GM21526 (cell line): ENCODE measurements around the gene FYB2.

Experiments
- ATAC-seq: cut with Tn5 transposase; IDR thresholded peaks from one replicate; pipeline ENCODE4 v1.9.1; 2021; ENCODE audit warnings: moderate library complexity; ENCODE audit not compliant: unreplicated experiment, low FRiP score

The FYB2 gene

DNA sequence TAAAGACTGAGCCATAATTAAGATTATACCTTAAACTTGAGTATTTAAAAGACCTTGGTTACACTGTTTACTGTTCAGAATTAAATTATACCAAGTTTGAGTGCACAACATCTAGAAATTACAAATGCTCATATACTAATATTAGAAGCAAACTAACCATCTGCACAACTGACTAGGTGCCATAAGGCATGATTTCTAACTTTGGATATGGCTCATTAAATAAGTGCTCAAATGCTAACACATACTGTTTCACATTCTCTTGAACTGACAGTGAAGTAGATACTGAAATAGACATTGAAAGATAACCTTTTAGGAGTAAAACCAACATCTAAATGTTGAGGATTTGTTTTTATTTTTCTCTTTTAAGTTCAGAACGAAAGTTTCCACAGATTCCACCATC is 100.0 kb downstream of the FYB2 start:
- no peak for ATAC-seq

DNA sequence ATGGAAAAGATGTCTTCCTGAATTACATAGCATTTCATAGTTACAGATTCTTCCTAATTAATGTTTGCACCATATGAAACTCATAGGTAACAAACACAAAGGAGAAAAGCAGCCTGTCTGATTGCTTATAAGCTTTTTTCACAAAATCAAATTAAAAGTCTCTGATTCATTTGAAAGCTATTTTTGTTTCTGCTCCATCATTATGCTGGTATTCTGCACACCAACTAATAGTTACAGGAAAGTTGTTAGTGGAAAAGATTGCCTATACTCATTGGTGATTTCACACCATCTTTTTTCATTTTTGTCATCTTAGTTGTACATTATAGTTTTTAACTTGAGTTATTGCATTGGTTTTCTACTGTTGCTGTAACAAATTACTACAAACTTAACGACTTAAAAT is 104.0 kb downstream of the FYB2 start:
- ATAC-seq: no peak

DNA sequence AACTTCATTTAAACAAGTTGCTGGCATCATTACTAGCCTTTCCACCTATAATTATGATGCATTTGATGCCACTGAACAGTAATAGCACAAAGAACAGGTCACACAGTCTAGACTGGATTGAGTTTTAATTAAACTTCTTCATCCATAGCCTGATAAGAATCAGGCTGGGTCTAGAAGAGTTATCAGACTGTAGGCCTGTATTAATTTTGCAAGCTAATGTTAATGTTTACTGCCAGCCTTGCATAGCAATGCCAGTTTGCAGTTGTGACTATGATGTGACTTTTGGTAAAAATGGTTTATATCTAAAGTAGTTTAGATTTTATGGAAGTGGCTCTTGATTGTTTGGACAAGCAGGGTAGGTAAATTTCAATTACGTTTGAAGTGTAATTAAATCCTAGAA is 106.1 kb downstream of the FYB2 start:
- ATAC-seq: no peak

DNA sequence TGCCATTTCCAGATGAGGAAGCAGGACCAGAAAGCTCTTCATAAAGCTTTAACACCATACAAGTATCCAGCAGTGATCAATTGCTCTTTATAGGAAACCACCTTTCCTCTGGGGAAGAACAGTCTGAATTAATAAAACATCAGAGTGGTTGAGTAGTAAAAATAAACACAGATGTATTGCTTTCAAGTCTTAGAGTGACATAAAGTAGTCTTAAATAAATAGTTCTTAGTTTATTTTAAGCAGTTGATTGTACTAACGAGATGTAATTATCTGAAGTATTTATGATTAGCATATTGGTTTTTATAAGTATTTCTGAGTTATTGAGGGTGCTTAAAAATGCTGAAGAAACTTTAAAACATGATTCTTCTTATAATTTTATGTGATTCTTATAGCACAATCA is 107.1 kb downstream of the FYB2 start:
- ATAC-seq: no peak

DNA sequence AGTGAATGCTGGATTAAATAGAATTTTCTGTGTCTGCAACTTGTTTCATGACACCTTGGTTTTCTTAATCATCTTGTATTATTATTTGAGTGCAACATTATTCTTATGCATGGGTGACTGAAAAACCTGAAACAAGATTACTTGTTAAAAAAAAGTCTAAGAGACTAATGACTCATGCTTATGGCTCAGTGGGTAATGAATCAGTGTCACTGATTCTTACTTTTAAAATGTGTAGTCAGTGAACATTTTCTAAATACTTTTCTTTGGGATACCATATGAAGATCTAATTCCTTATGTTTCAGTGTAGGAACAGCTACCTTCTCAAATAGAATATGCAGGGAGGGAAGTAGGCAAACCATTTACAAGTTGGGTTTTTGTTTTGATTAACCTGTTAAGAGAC is 108.6 kb downstream of the FYB2 start:
- no peak for ATAC-seq

DNA sequence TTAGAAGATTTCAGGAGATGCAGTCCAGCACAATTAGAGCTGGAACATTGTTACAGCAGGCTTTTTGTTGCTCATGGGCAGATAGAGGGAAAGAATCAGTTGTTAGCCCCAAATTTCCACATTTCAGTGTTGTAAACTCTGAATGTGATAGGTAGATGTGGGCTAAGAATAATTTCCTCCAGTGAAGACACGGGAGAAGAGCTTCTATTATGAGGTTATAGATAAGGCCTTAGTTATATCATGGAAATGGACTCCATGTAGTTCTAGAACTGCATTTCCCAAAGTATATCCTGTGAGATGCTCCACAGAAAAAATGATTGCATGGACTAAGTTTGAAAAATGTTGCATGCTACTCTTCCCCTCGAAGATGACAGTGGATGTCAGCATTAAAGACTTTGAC is 109.2 kb downstream of the FYB2 start:
- ATAC-seq: no peak

DNA sequence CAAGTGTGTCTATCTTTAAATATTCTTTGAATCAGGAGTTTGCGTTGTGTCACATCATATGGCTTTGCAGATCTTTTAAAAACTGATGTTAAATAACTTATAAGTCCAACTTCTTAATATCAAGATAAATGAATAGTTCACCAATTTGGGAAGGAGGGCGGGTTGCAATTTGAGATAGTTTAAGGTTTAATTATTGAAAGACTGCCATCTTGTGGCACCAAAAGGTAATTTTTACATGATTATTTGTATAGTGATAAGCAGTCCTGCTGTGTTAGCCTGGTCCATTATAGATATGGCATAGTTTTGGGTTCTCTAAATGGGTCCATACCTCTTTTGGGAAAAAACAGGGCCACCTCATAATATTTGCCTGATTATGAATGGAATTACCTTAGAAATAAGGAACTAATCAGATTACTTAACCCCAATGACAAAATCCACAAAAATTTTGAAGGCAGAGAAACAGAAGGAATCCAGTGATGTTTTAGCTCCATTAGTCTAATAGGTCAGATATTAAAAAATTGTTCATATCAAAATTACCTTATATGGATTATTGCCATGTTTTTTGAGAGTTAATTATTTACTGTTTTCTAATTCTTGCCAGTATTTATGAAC is 109.8 kb downstream of the FYB2 start:
- ATAC-seq: peak; percentile 81

DNA sequence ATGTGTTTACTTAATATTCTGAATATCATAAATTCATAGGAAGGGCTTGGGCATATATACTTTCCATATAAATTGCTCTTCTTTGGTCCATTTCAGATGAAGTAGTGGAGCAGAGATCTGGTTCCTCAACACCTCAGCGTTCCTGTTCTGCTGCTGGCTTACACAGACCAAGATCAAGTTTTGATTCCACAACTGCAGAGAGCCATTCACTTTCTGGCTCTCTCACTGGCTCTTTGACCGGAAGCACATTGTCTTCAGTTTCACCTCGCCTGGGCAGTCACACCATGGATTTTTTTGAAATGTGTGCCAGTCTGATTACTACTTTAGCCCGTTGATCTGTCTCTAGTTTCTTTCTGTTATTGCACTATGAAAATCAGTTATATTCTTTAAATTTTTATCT is 111.8 kb downstream of the FYB2 start:
- ATAC-seq: no peak

DNA sequence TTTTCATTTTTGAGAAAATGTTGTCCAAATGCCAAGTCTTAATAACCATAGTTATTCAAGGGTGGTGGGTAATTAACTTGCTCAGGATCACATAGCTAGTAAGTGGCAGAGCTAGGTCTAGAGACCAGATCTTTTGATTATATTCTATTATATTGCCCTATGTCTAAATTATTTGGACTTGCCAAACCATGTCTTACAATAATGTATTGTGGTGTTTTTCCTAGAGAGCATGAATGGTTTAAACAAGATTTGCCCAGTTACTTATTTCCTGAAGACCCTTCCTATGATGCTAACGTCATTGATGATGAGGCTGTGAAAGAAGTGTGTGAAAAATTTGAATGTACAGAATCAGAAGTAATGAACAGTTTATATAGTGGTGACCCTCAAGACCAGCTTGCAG is 115.5 kb downstream of the FYB2 start:
- ATAC-seq: no peak

DNA sequence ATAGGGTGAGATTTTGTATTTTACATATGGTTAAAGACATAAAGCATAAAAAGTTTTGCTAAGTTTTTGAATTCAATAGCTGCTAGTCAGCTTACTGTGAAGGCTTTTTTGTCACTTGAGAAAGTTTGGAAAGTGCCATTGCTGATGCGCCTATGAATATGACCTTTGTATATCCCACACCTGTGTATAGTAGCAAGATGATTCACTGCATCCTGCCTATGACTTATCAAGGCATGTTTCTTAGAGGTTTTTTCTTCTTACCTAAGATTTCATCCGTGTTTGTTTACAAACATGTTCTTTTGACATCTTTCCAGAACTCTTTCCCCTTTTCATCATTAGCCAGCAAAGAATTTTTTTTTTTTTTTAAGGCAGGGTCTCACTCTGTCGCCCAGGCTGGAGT is 122.5 kb downstream of the FYB2 start:
- no peak for ATAC-seq

DNA sequence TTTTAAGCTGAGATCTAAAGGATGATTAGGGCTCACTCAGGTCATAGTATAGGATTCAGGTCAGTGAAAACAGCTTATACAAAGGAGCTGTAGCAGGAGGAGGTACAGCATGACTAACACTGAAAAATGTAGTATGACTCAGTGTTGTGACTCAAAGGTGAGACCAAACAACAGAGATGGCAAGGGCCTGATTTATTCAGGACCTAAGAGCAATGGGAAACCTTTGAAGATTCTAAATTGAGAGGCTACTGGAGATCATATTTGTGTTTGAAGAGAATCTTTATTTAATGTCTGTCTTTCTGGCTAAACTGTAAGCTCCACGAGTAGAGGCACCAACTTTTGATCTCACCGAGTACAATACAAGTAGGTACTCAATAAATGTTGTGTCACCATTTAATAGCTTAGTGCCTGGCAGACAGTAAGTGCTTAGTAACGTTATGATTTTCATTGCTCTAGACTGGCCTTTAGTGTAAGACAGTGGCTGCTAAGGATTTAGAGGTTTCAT is 130.6 kb downstream of the FYB2 start:
- no peak for ATAC-seq

DNA sequence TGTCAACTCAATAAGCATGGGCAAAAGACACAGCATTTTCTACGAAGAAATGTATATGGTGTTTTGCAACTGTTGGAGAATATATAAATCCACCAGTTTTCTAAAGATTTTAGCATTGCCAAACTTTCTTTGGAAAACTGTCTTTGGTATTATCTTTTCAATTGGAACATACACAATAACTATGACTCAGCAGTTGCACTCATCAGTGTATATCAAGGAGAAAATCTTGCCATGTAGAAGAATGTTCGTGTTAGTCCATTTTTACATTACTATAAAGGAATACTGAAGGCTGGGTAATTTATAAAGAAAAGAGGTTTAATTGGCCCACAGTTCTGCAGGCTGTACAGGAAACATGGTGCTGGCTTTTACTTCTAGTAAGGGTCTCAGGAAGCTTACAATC is 133.0 kb downstream of the FYB2 start:
- no peak for ATAC-seq

DNA sequence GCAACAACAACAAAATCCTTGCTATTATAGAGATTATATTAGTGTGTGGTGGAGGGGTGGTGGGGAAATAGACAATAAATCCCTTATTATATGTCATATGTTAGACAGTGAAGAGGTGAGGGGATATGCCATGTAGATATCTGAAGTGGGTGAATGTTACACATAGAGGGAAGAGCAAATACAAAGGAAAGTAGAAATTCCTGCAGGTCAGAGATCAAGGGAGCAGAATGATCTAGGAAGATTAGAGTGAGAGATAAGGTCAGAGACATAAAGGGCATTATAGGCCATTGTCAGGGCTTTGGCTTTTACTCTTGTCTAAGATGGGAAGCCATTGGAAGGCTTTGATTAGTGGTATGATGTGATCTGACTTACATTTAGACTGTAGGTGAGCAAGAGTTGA is 135.6 kb downstream of the FYB2 start:
- no peak for ATAC-seq

DNA sequence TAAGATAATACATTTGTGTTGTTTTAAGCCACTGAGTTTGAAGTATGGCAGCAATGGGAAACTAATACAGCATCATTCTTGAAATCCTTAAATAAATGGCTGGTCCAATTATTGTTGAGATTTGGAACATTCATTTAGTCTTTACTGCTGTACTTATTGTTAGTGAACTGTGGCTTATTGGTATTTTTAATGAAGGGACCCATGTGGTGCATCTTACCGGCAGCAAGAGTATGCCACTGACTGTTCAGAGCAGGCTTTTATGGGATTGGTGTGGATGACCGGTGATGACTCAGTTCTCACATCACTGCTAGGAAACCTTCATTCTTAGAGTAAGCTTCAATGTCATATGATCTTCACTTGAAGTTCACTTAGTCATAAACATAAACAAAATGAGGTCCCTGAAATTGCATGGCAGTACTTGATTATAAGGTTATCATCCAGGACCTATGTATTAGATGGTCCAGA is 142.6 kb downstream of the FYB2 start:
- ATAC-seq: no peak

DNA sequence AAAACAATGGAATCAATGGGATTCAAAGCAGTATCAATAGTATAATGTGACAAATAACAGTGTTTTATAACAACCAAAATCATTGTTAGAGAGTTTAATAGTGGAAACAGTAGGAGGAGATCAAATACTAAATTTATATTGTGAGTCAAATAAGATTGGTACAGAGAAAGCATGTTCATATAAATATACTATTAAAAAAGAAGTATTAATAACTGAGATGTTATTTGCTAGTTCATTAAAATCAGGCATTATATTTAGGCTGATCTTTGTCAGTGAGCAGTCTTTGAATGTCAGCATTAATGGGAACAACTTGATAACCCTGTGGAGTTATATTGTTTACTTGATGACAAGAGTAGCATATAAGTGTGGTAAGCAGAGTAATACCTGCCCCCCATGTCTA is 143.4 kb downstream of the FYB2 start:
- no peak for ATAC-seq

DNA sequence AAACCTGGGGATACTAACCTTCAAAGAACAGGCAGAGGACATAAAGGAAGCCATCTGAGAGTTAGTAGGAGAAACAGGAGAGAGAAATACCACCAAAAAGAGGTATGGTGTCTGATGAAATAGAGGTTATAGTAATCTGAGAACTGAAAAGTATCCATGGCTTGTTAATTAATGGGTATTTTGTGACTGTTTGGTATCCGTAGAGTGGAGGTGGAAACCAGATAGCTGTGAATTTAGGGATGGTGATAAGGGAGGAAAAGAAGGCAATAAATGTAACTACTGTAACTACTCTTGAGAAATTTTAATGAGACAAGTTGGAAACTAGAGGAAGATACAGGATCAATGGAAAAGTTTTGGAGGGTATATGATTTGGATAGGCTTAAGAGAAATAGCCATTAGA is 146.6 kb downstream of the FYB2 start:
- no peak for ATAC-seq

DNA sequence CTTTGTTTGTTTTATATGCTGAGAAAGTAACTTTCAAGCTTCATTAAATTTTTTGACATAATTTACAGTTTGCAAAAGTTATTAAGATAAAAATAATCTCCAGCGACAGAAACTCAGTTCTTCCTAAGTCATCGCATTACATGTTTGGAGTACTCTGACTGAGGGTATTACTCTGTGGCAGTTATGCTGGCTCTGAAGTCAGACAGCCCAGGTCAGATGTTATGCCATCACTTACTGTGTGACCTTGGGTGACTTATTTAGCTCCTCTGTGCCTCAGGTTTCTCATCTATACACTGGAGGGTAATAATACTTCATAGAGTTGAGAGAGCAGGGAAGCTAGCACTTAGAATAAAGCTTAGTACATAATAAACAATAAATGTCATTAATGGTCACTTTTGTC is 147.7 kb downstream of the FYB2 start:
- ATAC-seq: no peak

DNA sequence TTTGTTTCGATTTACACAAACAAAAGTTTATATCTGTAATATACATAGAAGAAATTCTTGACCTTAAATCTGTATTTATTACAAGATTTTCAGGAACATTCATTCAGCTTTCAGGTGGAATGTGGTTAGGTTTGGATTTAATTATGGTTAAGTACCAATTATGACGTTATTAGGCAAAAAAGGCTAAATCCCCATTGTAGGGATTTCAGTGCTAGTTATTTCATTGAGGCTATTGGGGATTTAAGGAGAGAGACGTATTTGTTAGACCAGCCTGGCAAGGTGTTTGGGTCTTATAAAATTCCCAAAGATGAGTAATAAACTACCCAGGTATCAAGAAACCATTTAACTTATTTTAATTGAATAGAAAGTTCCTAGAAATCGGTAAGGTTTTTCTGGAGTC is 148.1 kb downstream of the FYB2 start:
- no peak for ATAC-seq

DNA sequence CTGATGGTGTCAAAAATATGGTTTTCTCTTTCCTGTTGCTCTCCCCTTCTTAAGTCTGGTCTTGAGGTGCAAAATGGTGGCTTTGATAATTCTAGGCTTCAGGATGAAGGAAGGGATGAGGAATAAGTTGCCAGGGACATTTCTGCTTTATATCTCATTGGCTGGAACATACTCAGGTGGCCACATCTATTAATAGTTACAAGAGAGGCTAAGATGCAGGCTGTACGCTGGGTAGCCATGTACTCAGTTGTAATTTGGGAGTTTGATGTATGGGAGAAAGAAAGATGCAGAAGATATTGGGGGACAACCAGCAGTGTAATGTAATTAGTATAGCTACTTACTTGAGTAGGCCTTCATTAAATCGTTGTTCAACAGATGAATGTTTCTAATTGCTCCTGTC is 148.9 kb downstream of the FYB2 start:
- no peak for ATAC-seq
